HG03280 (cell line): ENCODE results near the gene SYT12.
"Not testable (repeated sequence)": the region's sequence is repeated elsewhere in the genome, so short reads cannot be mapped to it uniquely, and the experiment has no call there.

Experiments used
- ATAC-seq: cut with Tn5 transposase; IDR thresholded peaks from one replicate; pipeline ENCODE4 v1.9.1; 2021; ENCODE audit warnings: mild to moderate bottlenecking, moderate library complexity; ENCODE audit not compliant: unreplicated experiment

SYT12 gene, protein sequence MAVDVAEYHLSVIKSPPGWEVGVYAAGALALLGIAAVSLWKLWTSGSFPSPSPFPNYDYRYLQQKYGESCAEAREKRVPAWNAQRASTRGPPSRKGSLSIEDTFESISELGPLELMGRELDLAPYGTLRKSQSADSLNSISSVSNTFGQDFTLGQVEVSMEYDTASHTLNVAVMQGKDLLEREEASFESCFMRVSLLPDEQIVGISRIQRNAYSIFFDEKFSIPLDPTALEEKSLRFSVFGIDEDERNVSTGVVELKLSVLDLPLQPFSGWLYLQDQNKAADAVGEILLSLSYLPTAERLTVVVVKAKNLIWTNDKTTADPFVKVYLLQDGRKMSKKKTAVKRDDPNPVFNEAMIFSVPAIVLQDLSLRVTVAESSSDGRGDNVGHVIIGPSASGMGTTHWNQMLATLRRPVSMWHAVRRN

DNA sequence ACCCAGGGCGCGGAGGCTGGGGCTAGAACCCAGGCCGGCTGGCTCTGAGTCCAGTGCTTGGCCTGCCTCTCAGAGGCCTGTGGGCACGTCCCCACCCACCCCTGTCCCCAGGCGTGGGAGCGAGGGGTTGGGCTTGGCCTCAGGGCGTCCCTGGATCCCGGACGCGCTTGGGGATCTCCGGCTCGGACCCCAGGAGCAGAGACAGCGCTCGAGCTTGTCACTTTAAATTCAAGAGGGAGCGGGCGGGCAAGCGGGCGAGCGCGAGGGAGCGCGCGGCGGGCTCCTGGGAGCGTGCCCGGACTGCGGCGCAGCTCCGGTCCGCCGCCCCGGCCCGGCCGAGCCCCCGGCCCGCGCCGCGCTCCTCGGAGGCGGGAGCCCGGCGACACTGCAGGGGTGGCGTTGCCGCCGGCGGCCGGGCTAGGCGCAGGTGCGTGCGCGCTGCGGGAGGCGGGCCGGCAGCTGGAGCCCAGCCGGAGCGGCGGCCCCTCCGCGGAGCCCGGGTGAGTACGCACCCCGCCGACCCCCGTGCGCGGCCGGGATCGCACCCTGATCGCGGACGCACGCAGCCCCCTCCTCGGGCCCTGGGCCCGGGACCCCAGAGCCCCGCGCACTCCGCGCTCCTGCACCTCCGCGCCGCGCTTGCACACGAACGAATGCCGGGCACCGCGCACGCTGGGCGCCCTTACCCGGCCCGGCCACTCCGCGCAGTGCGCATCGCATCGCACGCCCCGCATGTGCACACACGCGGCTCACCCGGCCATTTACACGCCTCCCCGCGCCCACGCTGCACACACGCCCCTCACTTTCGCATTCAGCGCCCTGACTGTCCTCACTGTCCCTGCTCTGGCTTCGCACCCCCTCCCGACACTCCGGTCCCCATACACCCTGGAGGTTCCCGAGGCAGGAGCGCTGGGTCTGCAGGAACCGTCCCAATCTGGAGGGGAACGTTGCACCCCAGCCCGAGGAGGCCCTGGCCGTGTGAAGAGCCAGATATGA, at the start of gene SYT12:
Gene SYT12 (plus strand): TSS at position 174 of the 996 bp plus-strand sequence. CDS start 7,011 bp downstream, outside the sequence.
- ATAC-seq: no peak

DNA sequence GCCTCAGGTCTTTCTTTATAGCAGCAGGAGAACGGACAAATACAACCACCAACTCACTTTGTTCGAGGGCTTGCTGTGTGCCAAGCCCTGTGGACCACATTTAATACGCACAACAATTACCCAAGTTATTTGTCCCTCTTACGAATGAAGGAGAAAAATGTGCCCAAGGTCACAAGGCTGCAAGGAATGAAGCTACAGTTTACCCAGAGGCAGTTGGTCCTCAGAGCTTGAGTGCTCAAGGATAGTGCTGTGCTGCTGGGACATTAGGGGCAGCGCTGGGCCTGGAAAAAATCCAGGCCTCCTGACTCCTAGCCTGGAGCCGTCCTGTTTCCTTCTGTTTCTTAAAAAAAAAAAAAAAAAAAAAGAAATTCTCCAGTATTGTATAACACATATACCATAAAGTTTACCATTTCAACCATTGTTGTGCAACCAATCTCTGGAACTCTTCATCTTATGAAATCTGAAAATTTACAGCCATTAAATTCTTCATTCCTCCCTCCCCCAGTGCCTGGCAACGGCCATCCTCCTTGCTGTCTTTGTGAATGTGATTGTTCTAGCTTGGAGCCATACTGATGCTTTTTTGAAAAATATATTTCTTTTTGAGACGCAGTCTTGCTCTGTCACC, 48.9 kb upstream of the SYT12 start:
- no peak for ATAC-seq

- no peak for ATAC-seq
Measured at GRCh38 chr11:66974724-66975404, 48.1 kb upstream of the SYT12 start, which contains the start of gene C11orf86. Gene C11orf86, plus strand, starts transcription at chr11:66975304. Its CDS starts 59 bp downstream, at chr11:66975363.

- ATAC-seq: no peak
Measured at GRCh38 chr11:66975405-66976027, 47.4 kb upstream of the SYT12 start.

DNA sequence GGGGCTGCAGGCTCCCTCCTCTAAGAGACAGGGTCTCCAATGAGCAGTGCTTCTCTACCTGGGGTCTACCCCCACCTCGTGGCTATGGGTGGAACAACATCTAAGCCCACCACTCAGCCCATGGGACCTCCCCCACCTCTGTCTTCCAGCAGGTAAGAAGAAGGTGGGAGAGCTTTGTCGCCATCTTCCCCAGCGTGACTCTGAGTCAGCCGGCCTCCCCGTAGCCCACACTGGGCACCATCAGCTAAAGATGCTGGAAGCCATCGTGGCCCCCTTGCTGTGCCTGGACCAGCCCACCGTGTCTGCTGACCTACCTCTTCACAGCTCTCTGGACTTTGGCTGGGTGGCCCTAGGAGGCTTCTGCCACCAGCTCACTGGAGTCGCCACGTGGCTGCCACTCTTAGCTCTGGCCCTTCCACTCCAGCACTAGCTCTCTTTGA, 46.9 kb upstream of the SYT12 start:
- ATAC-seq: no peak

- ATAC-seq: no peak
Measured at GRCh38 chr11:66976925-66977324, 46.0 kb upstream of the SYT12 start.

DNA sequence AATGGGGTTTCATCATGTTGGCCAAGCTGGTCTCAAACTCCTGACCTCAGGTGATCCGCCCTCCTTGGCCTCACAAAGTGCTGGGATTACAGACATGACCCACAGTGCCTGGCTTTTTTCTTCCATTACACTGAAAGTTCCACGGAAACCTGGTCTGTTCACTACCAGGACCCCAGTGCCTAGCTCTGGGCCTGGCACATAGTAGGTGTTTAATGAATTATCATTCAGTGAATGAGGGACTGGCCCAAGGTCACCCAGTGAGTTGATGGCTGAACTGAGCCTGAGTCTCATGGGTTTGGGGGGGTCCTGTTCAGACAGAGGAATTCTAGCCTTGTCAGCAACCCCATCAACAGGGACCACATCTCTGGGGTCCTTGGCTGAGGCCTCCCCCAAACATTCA, 44.7 kb upstream of the SYT12 start:
- ATAC-seq: no peak

DNA sequence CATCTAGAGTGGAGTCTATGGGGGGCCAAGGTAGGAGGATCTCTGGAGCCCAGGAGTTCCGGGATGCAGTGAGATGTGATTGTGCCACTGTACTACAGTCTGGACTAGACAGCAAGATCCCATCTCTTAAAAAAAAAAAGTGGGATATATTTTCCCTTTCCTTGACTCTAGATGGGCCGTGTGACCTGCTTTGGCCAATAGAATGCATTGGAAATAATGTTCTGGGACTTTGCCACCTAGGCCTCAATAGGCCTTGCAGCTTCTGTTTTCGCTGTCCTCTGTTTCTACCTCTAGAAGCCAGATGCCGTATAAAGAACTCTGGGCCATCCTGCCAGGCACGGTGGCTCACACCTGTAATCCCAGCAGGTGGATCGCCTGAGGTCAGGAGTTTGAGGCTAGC, 44.2 kb upstream of the SYT12 start:
- no peak for ATAC-seq

GRCh38 chr11:66979336-66979980, 43.5 kb upstream of the SYT12 start:
- ATAC-seq: no peak

DNA sequence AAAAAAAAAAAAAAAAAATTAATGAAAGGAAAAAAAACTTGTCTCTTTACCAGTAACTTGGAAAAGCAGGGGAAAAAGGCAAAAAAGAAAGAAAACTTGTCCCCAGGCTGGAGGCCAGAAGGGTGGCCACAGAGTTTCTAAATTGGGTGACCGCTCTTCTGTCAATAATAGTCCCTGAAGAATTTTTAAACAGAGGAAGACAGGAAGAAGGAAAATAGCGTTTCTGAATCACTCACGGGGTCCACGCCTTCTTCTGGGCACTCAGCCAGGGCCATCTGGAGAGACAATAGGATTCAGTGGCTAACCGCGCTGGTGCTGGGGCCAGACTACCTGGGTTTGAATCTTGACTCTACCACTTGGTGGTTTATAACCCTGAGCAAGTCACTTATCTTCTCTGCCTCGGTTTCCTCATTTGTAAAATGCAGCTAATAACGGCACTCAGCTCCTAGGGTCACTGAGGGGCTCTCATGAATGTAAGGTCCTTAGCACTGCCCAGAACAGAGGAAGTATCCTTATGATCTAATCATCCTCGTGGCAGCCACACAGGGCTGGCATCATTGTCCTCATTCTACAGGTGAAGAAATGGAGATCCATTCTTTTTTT, 40.9 kb upstream of the SYT12 start:
- ATAC-seq: no peak

DNA sequence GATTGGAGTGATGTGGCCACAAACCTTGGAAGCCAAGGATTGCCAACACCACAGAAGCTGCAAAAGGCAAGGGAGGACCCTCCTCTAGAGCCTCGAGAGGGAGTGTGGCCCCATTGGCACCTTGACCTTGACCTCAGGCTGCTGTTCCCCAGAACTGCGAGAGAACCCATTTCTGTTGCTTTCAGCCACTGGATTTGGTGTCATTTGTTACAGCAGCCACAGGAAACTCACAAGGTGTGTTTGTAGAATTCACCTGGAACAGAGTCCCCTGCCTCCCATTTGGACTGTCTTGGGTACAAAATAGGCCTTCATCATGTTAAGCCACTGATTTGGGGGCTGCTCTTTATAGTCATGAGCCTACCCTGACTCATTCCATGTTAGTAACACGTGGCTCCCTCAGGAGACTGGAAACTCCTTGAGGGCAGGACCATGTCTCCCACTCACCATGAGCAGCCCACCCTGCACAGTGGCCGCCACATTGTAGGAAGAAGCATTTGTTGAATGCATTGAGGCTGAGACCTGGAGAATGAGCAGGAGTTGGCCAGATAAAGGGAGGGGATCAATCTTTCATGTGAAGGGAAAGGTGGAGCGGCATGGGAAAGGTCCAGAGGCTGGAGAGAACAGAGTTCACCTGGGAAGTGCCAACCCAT, 39.5 kb upstream of the SYT12 start:
- no peak for ATAC-seq

- ATAC-seq: no peak
Measured at GRCh38 chr11:66985508-66986177, 37.3 kb upstream of the SYT12 start.

DNA sequence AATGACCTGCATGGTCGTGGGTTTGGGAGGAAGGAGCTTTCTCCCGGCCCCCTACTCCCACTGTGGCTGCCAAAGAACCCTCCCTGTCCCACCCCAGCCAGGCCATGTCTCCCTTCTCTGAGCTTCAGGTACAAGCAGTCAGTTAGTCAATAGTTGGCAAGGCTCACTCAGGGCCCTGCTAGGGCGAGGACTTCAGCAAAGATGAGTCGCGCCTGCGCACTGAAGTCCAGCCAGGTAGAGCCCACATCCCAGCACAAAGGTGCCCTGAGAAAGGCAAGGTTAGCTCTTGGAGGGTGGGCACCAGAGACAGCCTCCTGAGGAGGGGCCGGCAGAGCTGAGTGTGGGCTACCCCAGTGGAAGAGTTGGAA, 36.8 kb upstream of the SYT12 start:
- no peak for ATAC-seq

DNA sequence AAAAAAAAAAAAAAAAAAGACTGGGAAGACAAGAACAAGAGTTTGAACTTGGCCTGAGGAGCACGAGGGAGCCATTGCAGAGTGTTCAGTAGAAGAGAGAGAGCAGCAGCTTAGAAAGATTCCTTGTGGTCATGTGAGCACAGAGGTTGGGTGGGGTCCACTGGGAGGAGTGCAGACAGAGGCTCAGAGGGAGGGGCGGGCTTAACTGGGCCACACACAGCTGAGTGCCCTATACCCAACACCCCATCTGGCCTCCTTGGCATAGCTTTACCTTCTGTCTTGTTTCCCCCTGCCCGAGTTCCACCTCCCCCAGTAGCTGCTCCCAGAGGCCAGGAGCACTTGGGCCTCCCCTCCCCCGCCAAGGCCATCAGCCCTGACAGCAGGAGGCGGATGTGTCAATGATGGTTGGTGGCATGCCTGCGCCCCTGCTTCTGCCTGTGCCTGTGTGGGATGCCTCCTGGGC, 35.7 kb upstream of the SYT12 start:
- ATAC-seq: no peak

- ATAC-seq: no peak
Measured at GRCh38 chr11:66987924-66988637, 34.9 kb upstream of the SYT12 start.

- ATAC-seq: not testable (repeated sequence)
Measured at GRCh38 chr11:66988741-66989140, 34.2 kb upstream of the SYT12 start.

- not testable (repeated sequence) for ATAC-seq
Measured at GRCh38 chr11:66989360-66989759, 33.6 kb upstream of the SYT12 start.
